NK-92 (cell line): Measurements from ENCODE around the gene CYP21A2.
"Not testable (repeated sequence)": the region's sequence is repeated elsewhere in the genome, so short reads cannot be mapped to it uniquely, and the experiment has no call there.

Experiments used
- DNase-seq: peaks from one replicate; lab custom pipeline; 2025; ENCODE audit not compliant: unreplicated experiment; lab: John Stamatoyannopoulos, UW

Gene CYP21A2

DNA sequence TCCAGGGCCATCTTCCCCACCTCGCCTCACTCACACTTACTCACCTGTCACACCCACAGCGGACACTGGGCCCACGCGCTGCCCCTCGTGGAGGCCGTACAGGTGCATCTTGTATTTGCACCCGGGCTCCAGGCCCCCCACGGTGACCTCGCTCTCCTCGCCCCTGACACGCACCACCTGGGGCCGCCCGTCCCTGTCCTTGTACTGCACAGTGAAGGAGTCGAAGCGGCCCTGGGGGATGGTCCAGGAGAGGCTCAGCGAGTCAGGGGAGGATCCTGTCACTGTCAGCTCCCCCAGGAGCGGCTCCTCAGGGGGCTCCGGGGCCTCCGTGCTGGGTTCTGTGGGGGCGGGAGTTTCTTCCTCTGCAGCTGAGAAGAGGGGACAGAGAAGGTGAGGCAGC is 14.4 kb downstream of the CYP21A2 start:
- DNase-seq, result not testable (repeated sequence)

GRCh38 chr6:32053314-32053713 is 15.1 kb downstream of the CYP21A2 start:
- DNase-seq, result not testable (repeated sequence)

DNA sequence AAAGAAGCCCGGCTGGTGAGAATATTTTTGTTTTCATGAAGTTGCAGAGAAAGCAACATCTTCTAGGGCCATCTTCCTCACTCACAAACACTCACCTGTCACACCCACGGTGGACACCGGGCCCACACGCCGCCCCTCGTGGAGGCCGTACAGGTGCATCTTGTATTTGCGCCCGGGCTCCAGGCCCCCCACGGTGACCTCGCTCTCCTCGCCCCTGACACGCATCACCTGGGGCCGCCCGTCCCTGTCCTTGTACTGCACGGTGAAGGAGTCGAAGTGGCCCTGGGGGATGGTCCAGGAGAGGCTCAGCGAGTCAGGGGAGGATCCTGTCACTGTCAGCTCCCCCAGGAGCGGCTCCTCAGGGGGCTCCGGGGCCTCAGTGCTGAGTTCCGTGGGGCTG is 17.5 kb downstream of the CYP21A2 start:
- DNase-seq, result not testable (repeated sequence)

DNA sequence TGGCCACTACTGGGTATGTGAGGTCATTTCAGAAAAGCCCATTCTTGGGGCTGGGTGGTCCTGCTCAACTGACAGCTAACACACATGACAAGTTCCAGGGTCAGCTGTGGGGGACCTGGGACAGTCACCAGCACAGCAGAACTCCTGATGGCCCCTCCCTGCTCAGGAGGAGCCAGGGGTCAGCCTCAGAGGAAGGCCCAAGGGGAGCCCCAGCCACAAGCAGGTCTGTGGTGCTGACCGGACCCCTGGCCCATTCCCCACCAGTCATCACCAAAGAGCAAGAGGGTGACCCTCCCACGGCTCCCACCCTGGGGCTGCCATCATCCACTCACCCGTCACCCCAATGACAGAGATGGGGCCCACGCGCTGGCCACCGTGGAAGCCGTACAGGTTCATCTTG is 18.0 kb downstream of the CYP21A2 start:
- DNase-seq, result no peak

- DNase-seq, result no peak
These were observed 19.8 kb downstream of the CYP21A2 start for GRCh38 chr6:32057966-32058365.

DNA sequence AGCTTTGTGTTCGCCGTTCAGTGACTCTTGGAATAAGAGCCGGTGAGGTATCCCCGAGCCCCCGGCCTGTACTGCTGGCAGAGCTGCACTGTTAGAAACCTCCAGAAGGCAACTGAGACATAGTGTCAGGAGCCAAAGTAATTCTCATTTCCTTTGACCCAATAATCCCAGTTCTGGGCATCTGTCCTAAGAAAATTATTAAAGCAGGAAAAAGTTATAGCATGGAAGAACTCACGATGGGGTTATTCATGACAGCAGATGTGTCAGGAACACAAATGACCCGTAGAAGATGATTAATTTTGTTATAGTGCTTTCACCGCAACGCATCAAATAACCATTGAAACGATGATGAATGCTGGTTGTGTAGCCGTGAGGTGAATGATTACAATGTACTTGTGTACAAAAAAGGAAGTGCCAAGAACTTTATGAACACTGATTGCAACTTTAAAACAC is 20.3 kb downstream of the CYP21A2 start:
- DNase-seq, result no peak

DNA sequence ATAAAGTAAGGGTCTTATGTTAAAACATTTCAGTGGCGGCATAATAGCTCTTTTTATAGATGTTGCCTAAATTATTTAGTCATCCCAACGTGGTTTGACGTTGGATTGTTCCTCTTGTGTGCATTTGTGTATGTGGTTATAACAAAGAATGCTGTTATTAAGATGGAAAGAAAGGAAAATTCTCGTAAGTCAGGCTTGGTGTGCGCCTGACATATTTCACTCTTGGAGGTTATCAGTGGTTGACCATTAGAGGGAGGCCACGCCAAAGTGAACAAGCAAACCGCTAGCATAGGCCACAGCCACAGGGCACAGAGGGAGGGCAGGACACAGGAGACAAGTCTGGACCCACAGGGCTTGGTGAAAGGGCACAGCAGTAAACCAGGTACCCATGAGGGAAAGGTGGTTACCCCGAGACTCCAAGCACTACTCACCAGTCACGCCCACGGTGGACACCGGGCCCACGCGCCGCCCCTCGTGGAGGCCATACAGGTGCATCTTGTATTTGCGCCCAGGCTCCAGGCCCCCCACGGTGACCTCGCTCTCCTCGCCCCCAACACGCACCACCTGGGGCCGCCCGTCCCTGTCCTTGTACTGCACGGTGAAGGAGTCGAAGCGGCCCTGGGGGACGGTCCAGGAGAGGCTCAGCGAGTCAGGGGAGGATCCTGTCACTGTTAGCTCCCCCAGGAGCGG is 22.9 kb downstream of the CYP21A2 start:
- no peak for DNase-seq

- no peak for DNase-seq
These were observed 26.5 kb downstream of the CYP21A2 start for GRCh38 chr6:32064706-32065105.

DNA sequence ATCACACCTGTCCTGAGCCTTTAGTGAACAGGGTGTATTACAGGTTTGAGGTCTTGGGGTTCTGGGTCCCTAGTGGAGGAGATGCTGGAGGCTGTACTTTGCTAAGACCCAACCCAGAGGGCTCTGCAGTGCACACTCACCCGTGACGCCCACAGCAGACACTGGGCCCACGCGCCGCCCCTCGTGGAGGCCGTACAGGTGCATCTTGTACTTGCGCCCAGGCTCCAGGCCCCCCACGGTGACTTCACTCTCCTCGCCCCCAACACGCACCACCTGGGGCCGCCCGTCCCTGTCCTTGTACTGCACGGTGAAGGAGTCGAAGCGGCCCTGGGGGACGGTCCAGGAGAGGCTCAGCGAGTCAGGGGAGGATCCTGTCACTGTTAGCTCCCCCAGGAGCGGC is 29.3 kb downstream of the CYP21A2 start:
- not testable (repeated sequence) for DNase-seq

- not testable (repeated sequence) for DNase-seq
These were observed 30.1 kb downstream of the CYP21A2 start for GRCh38 chr6:32068315-32068714.

- DNase-seq, result no peak
These were observed 30.7 kb downstream of the CYP21A2 start for GRCh38 chr6:32068867-32069266.

GRCh38 chr6:32069460-32069859 is 31.2 kb downstream of the CYP21A2 start:
- DNase-seq, result no peak

GRCh38 chr6:32069878-32070515 is 31.8 kb downstream of the CYP21A2 start:
- DNase-seq, result no peak

DNA sequence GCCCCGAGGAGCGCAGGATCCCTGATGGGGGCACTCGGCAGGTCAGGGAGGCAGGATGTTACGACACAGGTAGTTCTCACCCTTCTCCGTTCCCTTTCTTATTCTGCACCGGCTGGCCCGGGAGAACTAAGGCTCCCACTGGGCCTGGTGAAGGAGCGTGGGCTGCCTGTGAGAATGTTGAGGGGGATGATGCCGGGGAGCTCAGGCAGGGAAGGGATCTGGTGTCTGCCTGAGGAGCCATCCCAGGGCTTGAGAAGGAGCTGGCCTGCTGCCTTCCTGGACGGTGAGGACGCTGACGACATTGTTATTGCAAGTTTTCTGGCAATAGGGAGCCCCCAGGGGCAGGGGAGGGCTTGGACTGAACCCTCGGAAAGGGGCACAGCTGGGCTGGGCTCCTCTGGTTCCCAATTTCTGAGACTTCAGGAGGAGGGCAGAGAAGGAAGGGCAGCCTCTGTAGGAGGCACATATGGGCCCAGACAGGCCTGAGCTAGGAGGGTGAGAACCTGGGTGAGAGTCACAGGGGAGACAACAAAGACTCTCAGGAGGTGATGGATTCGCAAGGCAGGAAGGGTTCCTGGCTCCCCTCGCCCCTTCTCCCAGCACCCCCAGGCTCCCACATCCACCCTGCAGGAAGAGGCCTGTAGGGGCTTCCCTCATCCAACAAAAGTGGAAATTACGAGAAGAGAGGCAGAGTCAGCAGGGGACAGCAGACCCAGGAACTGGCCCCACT is 32.8 kb downstream of the CYP21A2 start:
- no peak for DNase-seq

DNA sequence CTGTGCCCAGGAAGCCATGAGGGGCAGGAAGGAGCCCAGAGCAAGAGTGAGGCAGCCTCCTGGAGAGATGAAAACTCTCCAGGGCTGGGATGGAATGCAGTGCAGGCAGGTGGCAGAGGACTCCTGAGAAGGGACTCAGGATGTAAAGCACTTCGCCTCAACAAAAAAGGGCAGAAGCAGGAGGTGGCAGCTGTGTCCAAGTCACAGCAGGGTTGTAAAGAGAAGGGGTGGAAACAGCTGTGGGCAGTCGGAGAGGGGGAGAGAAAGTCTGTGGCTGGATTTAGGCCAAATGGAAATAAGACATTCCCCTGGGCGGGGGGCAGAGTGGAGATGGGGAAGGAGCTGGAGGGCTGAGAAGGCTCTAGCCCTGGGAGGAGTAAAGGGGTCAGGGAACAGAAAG is 34.9 kb downstream of the CYP21A2 start:
- DNase-seq, result no peak

DNA sequence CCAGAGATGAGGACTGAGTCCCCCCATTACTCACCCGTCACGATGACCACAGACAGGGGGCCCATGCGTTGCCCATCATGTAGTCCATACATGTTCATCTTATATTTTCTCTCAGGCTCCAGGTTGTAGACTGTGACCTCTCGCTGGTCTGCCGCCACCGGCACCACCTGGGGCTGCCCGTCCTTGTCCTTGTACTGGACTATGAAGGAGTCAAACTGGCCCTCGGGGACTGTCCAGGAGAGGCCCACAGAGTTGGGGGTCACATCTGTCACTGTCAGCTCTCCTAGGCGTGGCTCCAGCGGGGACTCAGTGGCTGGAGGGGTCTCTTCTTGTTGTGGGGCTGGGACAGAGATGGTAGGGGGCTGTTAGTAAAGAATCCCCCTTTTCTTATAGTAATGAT is 35.4 kb downstream of the CYP21A2 start:
- DNase-seq, result no peak

- no peak for DNase-seq
These were observed 36.8 kb downstream of the CYP21A2 start for GRCh38 chr6:32074996-32075532.

- no peak for DNase-seq
These were observed 37.6 kb downstream of the CYP21A2 start for GRCh38 chr6:32075781-32076180.

GRCh38 chr6:32076321-32076809 is 38.1 kb downstream of the CYP21A2 start:
- DNase-seq, result no peak

- no peak for DNase-seq
These were observed 41.5 kb downstream of the CYP21A2 start for GRCh38 chr6:32079566-32080290.
